ENCODE measurements around the gene SLC15A3. TPM values are rescaled to one million over a fixed set of nuclear protein-coding genes. Genes with fewer than 3 reads are reported as not detected.

Gene SLC15A3
- total RNA-seq, 2 experiments from 2014 or later: 3.9 to 4.7 TPM

DNA sequence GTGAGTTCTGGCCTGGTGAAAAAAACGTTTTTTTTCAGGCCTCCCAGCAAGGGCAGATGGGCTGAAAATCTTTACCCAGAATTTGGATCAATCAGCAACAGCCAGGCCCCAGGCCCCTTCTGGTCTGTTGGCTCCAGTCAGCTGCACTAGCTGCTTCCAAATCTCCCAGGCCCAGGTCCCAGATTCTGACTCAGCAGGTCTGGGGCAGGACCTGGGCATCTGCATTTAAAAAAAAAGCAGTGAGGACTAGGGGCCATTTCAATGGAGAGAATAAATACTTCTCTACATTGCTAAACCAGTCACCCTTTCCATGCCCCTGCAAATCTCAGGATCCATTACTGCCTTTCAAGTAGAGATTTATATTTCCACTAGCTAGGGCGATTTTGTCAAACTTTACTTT lies 4.3 kb downstream of the SLC15A3 start:
- peaks cover 5% of the 10 kb centered on the region for H3K27me3 Mint-ChIP-seq
- intact Hi-C loops (cut with micrococcal nuclease): no loop called here
- POLR2A ChIA-PET: interaction anchor here (1.0 kb wide), 1 partner anchor 27 kb away, joined by 3 read pairs; no protein-coding TSS in a partner anchor
- no peaks in the 10 kb centered on the region for H3K36me3 Mint-ChIP-seq (ENCODE audit: low read depth)
- CTCF ChIA-PET: no interaction called here
- H3K27ac Mint-ChIP-seq: no peak overlapping the region
- TF ChIP-seq, protein P1, sequence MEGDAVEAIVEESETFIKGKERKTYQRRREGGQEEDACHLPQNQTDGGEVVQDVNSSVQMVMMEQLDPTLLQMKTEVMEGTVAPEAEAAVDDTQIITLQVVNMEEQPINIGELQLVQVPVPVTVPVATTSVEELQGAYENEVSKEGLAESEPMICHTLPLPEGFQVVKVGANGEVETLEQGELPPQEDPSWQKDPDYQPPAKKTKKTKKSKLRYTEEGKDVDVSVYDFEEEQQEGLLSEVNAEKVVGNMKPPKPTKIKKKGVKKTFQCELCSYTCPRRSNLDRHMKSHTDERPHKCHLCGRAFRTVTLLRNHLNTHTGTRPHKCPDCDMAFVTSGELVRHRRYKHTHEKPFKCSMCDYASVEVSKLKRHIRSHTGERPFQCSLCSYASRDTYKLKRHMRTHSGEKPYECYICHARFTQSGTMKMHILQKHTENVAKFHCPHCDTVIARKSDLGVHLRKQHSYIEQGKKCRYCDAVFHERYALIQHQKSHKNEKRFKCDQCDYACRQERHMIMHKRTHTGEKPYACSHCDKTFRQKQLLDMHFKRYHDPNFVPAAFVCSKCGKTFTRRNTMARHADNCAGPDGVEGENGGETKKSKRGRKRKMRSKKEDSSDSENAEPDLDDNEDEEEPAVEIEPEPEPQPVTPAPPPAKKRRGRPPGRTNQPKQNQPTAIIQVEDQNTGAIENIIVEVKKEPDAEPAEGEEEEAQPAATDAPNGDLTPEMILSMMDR (IDR thresholded peaks at IDR 0.05): no peak
- ATAC-seq (no peak), DNase-seq (no peak)
- no peak overlapping the region for H3K4me3 Mint-ChIP-seq
- no peaks in the 10 kb centered on the region for H3K9me3 Mint-ChIP-seq
- peaks cover 21% of the 10 kb centered on the region for H3K4me1 Mint-ChIP-seq (ENCODE audit: low read depth)

DNA sequence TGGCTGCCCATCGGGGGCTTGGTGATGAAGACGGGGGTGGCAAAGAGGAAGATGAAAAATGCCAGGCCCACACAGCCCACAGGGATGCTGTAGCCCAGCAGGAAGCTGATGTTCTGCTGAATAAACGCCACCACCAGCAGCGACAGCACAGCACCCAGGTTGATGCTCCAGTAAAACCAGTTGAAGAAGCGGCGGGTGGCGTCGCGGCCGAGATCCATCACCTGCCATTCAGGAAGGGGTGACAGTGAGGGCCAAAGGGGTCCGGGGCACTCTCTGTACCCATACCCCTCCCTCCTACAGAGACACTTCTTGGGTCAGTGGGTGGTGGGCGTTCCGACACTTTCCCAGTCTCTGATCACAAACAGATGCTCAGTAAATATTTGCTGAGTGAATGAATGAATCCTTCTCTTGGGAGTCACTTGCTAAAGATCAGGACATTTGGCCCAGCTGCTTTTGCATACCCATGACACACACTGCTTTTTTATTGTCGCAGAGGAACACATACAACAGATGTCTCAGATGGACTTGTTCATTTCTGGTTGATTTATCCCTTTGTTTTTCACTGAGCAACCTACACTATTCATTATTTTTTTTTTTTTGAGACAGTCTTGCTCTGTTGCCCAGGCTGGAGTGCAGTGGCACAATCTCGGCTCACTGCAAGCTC lies 5.2 kb downstream of the SLC15A3 start:
- TF ChIP-seq, protein P1 (IDR thresholded peaks at IDR 0.05): no peak
- no peak for DNase-seq
- intact Hi-C loops (cut with micrococcal nuclease): no loop called here
- no peak overlapping the region for H3K4me3 Mint-ChIP-seq
- no peak for ATAC-seq
- H3K4me1 Mint-ChIP-seq (ENCODE audit: low read depth): peaks cover 12% of the 10 kb centered on the region
- CTCF ChIA-PET: no interaction called here
- H3K9me3 Mint-ChIP-seq: no peaks in the 10 kb centered on the region
- peaks cover 4% of the 10 kb centered on the region for H3K27me3 Mint-ChIP-seq
- POLR2A ChIA-PET: no interaction called here
- no peak overlapping the region for H3K27ac Mint-ChIP-seq
- no peaks in the 10 kb centered on the region for H3K36me3 Mint-ChIP-seq (ENCODE audit: low read depth)

DNA sequence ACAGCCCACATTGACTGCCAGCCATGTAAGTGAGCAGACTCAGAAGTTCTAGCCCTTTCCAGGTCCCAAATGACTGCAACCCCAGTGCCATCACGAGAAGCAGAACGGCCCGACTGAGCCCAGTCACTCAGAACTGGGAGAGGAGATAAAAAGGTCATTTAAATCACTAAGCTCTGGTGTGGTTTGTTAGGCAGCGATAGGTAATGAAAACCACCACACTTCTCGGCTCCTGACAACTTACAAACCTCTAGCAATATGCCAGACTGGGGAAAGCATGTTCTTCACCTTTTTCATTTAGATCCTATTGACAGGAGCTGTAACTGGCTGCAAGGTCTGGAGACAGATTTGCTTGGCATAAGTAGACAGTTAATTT lies 6.7 kb downstream of the SLC15A3 start:
- no peak for DNase-seq
- POLR2A ChIA-PET: interaction anchor here (1.0 kb wide), 2 partner anchors 9 to 95 kb away, joined by 3 read pairs; no protein-coding TSS in a partner anchor

DNA sequence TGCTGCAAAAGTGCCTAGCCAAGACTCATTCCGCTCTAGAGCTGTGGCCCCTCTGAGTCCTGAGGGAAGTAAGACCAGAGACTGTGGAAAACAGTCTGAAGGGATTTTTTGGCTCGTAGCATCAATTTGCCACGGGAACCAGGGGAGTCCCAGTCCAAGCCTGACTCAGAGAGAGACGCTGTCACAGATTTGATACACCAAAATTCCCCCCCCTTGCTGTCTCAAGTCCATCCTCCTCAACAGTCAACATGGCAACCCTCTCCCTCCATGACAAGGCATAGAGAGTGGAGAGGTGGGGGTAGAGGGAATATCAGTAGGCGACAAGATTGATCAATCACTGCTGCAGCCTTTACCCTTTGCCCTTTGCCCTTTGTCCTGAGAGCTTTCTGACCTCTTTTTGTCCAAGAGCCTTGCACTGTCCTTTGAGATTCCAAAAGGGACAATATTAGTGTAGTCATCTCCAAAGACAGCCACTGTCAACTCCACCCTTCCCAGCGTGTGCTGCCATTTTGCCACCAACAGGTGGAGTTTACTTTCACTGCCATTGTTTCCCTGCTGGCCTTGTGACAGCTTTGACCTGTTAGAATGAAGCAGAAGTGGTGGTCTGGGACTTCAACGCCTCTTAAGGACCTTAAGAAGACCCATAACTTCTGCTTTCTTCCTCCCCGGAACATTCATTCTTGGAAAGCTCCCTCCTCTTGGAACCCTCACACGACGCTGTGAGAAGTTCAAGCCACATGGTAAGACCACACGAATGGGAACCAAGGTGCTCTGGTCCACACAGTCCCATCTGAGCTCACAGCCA lies 7.3 kb downstream of the SLC15A3 start:
- TF ChIP-seq, protein P1 (IDR thresholded peaks at IDR 0.05): no peak
- ATAC-seq: no peak
- intact Hi-C loops (cut with micrococcal nuclease): no loop called here
- H3K27ac Mint-ChIP-seq: no peak overlapping the region
- no peak overlapping the region for H3K4me3 Mint-ChIP-seq
- CTCF ChIA-PET: interaction anchor here (0.8 to 1.3 kb wide), 2 partner anchors 29 to 186 kb away, joined by 3 read pairs; no protein-coding TSS in a partner anchor
- DNase-seq: no peak
- no peaks in the 10 kb centered on the region for H3K9me3 Mint-ChIP-seq
- peaks cover 5% of the 10 kb centered on the region for H3K4me1 Mint-ChIP-seq (ENCODE audit: low read depth)
- no peaks in the 10 kb centered on the region for H3K36me3 Mint-ChIP-seq (ENCODE audit: low read depth)
- POLR2A ChIA-PET: no interaction called here
- no peaks in the 10 kb centered on the region for H3K27me3 Mint-ChIP-seq

More for the DNA sequence above, 6.7 kb downstream of the SLC15A3 start:
- Mint-ChIP-seq H3K4me1 (ENCODE audit: low read depth) (peaks cover 9% of the 10 kb centered on the region), H3K4me3 (no peak overlapping the region), H3K27me3 (peaks cover 2% of the 10 kb centered on the region), H3K36me3 (ENCODE audit: low read depth) (no peaks in the 10 kb centered on the region), H3K27ac (no peak overlapping the region), H3K9me3 (no peaks in the 10 kb centered on the region)
- TF ChIP-seq, protein P1 (IDR thresholded peaks at IDR 0.05): no peak
- CTCF ChIA-PET: interaction anchor here (0.8 to 1.3 kb wide), 2 partner anchors 30 to 185 kb away, joined by 3 read pairs; no protein-coding TSS in a partner anchor
- intact Hi-C loops (cut with micrococcal nuclease): no loop called here
- ATAC-seq: no peak
